GM21381 (cell line): ENCODE measurements around the gene SFR1.

Experiments used
- ATAC-seq: cut with Tn5 transposase; IDR thresholded peaks from one replicate; pipeline ENCODE4 v1.9.1; 2021; ENCODE audit warnings: mild to moderate bottlenecking, moderate library complexity; ENCODE audit not compliant: unreplicated experiment

Gene SFR1

DNA sequence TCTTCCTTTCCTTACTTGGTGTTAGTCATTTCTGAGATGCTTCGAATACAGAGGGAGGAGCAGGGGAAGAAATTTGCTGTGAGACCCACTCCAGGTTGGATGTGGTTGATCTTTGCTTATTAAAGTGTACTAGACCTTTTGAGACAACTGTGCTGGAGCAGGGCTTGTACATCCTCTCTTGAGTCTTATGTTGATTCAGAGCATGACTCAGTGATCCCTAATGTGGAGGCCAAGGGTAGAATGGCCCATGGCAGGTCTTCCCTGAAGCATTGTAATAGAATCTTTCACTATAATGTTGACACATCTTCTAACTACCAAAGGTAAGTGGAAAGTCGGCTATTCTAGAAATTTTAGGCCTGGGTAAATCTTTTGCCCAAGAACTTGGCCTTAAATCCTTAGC is 17.0 kb upstream of the SFR1 start:
- no peak for ATAC-seq

DNA sequence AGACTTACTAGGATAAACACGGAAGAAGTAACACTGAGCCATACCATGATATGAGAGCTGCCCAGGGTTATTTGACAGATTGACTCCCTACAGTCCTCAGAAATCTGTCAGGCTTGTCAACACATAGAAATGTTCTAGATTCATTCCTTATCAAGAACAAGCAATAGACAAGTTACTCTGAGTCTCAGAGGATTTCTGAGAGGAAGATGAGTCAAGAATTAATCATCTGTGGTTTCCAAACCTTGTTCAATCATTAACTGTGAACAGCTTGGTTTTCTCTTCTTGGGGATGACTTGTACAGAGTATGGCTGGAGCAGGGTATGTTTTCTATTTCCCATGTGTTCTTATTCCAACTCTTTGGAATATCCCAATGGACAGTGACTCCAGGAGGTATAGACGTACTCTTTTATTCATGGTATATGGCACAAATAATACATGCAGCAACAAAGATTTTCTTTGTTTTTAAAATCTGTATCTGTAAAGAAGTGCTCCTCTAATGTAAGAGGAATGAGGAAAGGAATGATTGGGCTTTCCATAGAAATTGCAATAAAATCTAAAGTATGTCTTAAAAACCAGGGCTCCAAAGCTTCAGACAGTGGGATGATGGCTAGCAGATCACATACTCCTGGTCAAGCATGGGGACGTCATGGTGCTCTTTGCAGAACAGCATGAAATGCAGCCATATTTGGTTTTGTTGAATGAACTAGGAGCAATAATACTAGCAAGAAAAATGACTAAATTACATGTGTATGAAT is 11.9 kb upstream of the SFR1 start:
- ATAC-seq = peak; percentile 96

DNA sequence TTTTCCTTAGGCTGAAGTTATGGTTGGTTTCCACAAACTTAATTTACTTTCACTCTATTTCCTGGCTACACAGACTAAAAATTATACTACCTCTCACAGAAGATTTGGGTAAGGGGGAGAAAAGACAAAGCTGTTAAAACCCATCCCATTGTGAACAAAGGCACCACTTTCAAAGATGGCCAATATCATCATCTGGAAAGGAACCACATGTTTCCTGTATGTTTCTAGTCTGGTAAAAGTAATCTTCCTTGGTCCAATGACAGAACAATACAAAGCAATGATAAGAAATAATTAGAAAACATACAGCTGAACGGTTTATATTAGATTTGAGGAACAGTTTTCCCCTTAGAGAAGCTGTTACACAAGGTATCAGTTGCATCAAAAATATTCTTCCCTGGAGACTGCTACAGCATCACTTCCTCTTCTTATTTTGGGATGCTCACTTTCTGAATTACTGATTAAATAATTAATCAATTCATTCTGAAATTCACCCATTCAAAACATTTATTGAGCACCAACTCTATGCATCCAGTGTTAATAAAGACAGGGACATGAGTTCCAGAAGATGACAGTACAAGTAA is 8.5 kb upstream of the SFR1 start:
- ATAC-seq = no peak

DNA sequence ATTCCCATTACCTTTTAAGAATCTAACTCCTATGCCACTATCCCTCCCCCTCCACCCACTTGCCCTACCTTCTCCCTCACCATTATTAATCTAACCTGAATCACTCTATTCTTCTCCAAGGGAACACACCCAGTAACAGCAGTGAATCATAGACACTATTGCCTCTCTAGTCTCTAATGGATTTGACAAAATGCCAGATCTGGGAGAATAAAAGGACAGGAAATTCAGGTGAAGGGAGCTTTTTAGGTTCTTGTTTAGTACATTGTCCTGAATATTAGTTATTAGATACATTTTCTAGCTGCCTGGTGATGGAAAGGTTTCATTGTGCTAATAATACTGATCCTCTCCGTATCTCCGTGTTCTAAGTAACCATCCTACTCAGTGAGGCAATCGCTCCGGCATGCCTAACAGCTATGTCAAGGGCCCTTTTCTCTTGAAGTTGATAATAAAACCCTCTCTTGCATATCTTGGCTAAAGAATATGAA is 4.1 kb upstream of the SFR1 start:
- ATAC-seq = no peak

- no peak for ATAC-seq
Observed at GRCh38 chr10:104119996-104120395, 2.0 kb upstream of the SFR1 start.

DNA sequence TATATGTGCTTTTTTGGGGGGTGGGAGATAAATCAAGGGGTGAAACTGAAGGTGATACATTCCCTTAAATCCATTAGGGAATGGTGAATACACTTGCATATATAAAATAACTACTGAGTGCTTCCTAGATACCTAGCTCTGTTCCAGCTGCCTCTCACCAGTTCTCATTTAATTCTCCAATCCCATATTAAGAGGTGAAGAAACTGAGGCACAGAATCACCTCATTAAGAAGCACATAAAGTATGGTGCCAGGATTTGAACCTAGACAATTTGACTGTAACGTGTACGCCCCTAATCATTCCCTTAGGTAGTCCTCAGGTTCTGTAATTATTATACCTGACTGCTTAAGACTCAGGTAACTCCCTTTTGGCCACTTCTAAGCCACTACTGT is 1.5 kb upstream of the SFR1 start:
- ATAC-seq = no peak

DNA sequence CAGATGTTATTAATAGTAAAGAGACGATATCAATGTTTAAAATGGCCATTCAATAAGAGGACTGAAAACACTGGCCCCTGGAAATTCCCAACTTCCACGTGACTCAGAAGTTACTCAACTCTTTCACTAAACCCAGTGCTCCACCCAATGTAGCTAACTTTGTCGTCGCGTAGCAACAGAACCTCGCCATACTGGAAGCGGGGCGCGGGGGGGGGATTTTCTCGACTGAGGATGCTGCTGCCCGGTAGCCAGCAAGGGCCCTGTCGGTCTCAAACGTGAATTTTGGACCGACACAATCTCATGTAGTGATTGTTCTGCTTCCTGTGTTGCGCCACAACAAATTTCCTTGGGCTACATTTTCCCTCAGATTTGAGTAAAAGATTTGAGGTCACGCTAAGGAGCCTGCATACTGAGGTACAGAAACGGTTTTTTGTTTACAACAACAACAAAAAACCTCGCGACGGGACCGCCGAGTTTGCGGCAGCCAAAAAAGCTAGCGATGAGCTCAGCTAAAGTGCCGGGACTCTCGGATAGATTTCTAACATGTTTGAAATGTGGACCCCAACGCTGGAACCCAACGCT is 977 bp upstream of the SFR1 start:
- peak; percentile 34 for ATAC-seq

DNA sequence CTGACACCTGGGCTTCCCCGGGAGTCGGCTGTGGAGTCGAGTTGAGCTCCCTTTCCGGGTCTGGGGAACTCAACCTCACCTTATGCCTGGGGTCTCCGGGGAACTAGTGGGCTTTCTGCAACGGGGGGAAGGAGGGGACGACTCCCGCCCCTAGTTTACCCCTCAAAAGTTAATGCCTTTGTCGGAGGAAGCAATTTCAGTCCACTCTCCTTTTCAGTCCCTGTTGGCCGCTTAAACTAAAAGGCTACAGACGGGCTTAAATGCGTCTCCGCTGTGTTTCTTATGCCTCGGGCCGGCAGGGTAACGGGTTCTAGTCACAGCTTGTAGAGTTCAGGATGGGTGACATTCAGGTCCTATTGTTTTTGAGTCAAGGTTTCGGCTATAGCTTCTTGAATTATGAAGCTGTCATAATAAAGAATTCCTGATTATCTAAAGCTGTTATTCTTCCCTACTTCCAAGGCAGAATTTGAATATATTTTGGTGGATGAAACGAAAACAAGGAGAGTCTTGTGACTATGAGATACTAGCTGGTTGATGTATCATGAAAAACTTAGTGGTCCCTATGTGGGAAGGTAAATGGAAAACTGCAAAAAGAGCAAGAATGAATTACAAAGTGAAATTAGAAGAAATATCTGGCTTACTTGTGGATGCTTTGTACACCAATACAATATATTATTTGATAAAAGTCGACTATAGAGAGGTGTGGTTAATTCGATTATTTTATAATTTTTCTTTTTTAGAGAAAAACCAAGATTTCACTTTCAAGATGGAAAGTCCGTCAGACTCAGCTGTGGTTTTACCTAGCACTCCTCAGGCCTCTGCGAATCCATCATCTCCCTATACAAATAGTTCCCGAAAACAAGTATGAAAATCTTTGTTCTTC is 495 bp downstream of the SFR1 start:
- ATAC-seq = no peak

DNA sequence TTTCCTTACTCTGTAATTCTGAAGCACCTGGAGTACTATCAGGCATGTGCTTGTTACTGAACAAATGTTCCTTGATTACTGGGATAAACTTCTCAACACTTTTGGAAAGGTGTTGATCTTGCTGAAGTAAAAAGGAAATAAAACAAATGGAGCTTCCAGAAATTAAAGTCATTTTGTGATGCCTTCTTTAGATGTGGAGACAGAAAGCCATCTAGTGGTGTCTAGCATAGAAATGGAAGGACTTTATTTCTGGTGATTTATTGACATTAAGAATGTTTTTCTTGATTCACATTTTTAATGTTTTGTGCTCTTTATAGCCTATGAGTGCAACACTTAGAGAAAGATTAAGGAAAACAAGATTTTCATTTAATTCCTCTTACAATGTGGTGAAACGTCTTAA is 1.4 kb downstream of the SFR1 start:
- ATAC-seq = no peak

DNA sequence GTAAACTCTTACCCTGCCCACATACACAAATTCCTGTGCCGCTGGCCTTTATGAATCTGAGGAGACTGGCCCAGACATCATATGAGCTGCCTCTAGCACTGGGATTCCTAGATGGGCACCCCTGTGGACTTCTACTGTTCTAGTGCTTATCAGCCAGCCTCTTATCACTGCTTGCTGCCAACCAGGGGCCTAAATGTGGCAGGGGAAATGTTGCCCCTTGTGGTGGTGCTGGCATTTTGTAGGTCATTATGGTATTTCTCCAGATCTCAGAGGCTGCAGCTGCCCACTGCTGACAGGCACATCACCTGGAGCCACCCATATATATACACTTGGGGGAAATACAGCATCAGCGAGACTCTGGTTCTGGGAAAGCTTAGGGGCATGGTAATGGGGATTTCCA is 5.4 kb downstream of the SFR1 start:
- no peak for ATAC-seq

- no peak for ATAC-seq
Observed at GRCh38 chr10:104128214-104128613, 6.2 kb downstream of the SFR1 start.

DNA sequence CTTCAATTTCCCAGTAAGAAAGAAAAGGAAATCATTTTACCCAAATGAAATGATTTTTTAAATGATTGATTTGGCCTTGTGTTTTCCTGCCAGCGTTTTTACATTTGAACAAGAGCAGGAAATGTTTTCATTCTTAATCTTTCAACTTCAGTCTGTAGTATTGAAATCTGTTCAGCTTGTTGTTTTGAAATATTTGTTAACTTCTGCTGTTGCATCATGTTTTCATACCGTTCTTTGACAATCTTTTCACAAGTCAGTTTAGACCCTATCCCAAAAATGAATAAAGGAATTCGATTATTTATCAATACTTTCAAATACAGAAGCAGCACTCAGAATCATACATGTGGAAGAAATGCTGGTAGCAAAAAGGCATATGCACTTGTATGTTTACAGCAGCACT is 8.1 kb downstream of the SFR1 start:
- ATAC-seq = no peak

DNA sequence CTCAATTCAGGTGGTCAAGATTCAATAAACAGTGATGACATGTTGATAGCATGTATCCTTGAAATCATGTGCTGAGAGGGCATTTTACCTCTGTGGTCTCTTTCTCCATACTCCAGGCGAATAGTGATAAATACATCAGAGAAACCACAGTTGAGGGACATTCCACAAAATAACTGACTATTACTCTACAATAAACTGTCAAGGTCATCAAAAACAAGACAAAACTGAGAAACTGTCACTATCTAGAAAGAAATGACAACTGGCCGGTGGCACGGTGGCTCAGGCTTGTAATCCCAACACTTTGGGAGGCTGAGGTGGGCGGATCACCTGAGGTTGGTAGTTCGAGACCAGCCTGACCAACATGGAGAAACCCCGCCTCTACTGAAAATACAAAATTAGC is 16.2 kb downstream of the SFR1 start:
- no peak for ATAC-seq

GRCh38 chr10:104139221-104139620 is 17.2 kb downstream of the SFR1 start:
- ATAC-seq = no peak

- no peak for ATAC-seq
Observed at GRCh38 chr10:104142081-104142480, 20.1 kb downstream of the SFR1 start.

DNA sequence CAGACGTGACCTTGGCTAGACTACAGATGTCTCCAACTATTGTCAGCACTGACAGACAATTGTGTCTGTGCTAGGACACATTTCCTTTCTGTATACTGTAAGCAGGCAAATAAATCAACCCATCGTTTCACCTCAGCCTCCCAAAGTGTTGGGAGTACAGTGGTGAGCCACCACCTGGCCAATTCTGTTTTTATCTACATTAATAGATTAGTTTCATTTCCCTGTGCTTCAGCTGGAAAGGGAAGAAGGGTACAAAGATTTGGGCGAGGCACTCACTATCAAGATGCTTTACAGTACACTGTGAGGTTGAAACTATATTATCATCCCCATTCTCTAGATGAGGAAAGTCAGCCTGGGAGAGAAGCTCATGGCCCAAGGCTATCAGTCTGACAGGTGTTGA is 21.9 kb downstream of the SFR1 start:
- no peak for ATAC-seq

GRCh38 chr10:104144931-104145330 is 23.0 kb downstream of the SFR1 start:
- no peak for ATAC-seq

DNA sequence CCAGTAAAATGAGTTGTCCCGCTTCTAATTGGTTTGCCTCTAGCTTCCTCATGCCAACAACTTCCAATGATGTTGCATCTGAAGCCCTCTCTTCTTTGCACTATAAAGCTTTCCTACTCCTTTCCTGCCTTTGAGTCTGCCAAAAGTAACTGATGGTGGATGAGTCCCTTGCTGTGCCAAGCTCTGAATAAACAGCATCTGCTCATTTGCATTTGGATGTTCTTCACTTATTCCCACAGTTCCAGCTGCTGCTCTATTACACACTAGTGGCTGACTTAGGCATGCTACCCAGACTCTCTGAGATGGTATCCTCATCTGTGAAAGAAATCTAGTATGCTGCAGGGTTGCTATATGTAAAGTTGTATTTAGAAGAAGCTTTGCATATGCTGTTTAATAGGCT is 24.9 kb downstream of the SFR1 start:
- ATAC-seq = no peak

GRCh38 chr10:104150139-104150538 is 28.2 kb downstream of the SFR1 start:
- ATAC-seq = no peak

DNA sequence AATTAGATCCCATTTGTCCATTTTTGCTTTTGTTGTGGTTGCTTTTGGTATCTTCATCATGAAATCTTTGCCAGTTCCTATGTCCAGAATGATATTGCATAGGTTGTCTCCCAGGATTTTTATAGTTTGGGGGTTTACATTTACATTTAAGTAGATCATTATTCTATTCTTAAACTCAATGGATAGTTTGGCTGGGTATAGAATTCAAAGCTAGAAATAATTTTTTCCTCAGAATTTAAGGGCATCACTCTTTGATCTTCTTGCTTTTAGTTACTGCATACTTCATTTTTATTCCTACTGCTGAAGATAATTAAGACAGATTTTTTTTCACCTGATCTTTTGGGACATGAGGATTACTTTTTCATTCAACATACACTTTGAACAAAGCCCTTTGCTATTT is 29.8 kb downstream of the SFR1 start:
- ATAC-seq = no peak

DNA sequence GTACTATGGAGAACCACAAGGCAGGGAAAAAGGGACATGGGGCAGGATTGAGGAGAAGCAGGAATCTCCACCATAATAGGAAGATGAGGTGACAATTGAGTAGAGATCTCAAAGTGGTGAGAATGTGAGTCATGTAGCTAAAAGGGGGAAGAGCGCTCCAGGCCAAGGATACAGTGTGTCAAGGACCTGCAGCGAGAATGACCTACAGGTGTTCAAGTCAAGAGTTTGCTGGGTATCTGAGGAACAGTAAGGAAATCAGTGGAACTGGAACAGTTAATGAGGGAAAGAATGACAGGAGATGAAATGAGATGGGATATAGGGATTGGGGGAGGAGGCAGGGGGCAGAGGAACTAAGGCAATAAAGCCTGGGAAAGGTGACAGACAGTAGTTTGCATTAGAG is 33.6 kb downstream of the SFR1 start:
- ATAC-seq = no peak
